HL-60 (cell line): ENCODE data around the gene WRNIP1.

ENCODE experiments used
- DNase-seq, 2 experiments: peaks; one replicate each; pipeline ENCODE4 v3.0.0-alpha.2; 2010 to 2020; ENCODE audit warnings: low read depth in 1 of 2, low spot score in 1 of 2
- H3K27ac ChIP-seq: fragments of 250-450 bp; sonication (Bioruptor Pico); replicated peaks from 2 replicates; pipeline ENCODE4 v1.5.1; 2020; ENCODE audit warnings: mild to moderate bottlenecking, moderate library complexity
- H3K27me3 ChIP-seq: fragments of 250-450 bp; sonication (Bioruptor Pico); 2 replicates; pipeline ENCODE4 v1.5.1; 2021; ENCODE audit warnings: mild to moderate bottlenecking, moderate library complexity; ENCODE audit not compliant: insufficient read depth, poor library complexity, severe bottlenecking
- H3K4me3 ChIP-seq: replicated peaks from 2 replicates; pipeline ENCODE4 v1.5.1; 2011; ENCODE audit warnings: mild to moderate bottlenecking, control low read depth, low read length; ENCODE audit not compliant: insufficient read depth
- CTCF ChIP-seq: IDR thresholded peaks from one replicate; pipeline ENCODE4 v1.5.1; 2011; ENCODE audit warnings: low read length, control low read depth, inconsistent platforms; ENCODE audit not compliant: insufficient read depth
- GABPA ChIP-seq: IDR thresholded peaks from 2 replicates; pipeline ENCODE4 v1.6.1; 2012; ENCODE audit warnings: low read depth
- POLR2AphosphoS5 ChIP-seq: IDR thresholded peaks from 2 replicates; pipeline ENCODE4 v1.6.1; 2012; ENCODE audit warnings: low read depth
- REST ChIP-seq: IDR thresholded peaks from 2 replicates; pipeline ENCODE4 v1.6.1; 2012; ENCODE audit warnings: low read depth; ENCODE audit not compliant: insufficient replicate concordance
- SPI1 ChIP-seq: IDR thresholded peaks from 2 replicates; pipeline ENCODE4 v1.6.1; 2012; ENCODE audit warnings: low read depth, mild to moderate bottlenecking, borderline replicate concordance

WRNIP1 gene

GRCh38 chr6:2764610-2765165, 505 bp upstream of the WRNIP1 start:
- peak; percentile 51 to 52 for DNase-seq
- H3K4me3 ChIP-seq, result peak overlapping the region; percentile 42
- no peaks in the 10 kb centered on the region for H3K27me3 ChIP-seq
- no peak for TF ChIP-seq SPI1
- TF ChIP-seq REST, result no peak
- TF ChIP-seq POLR2AphosphoS5, result peak; percentile 73
- no peak for TF ChIP-seq GABPA
- no peak for TF ChIP-seq CTCF
- peak overlapping the region; percentile 84 for H3K27ac ChIP-seq

- Histone ChIP-seq H3K27ac (peak overlapping the region; percentile 53), H3K4me3 (peak overlapping the region; percentile 98), H3K27me3 (no peaks in the 10 kb centered on the region)
- TF ChIP-seq SPI1 (no peak), CTCF (no peak), POLR2AphosphoS5 (peak; percentile 35; the same call in 1 of the 2 replicates), GABPA (no peak)
- DNase-seq, result peak; percentile 27 to 44
Measured at GRCh38 chr6:2765896-2766766, 938 bp downstream of the WRNIP1 start.

GRCh38 chr6:2766767-2767656, 1.8 kb downstream of the WRNIP1 start:
- Histone ChIP-seq H3K27me3 (no peaks in the 10 kb centered on the region), H3K27ac (peak overlapping the region; percentile 53), H3K4me3 (peak overlapping the region; percentile 98)
- no peak for DNase-seq
- no peak for TF ChIP-seq SPI1
- no peak for TF ChIP-seq GABPA
- TF ChIP-seq CTCF, result no peak
- no peak for TF ChIP-seq POLR2AphosphoS5
- no peak for TF ChIP-seq REST
